DND-41 (cell line): Measurements from ENCODE around the gene GLUD1.

Experiments used
- ATAC-seq: fragments of 200-7000 bp; cut with Tn5 transposase; 3 replicates; pipeline ENCODE4 v1.9.1; 2021; ENCODE audit warnings: low read depth; ENCODE audit not compliant: insufficient read depth
- DNase-seq: peaks from one replicate; pipeline ENCODE4 v3.0.0-alpha.2; 2020
- H2AFZ ChIP-seq: 2 replicates; pipeline ENCODE4 v1.6.0; 2012; ENCODE audit warnings: low read depth, low read length
- H3K27ac ChIP-seq: 2 replicates; pipeline ENCODE4 v1.5.1; 2012; ENCODE audit warnings: low read length, inconsistent platforms
- H3K27me3 ChIP-seq: fragments of 200-600 bp; sonication (generic); 2 replicates; pipeline ENCODE4 v1.6.0; 2012; ENCODE audit warnings: low read length, mild to moderate bottlenecking, inconsistent platforms; ENCODE audit not compliant: insufficient read depth, poor library complexity
- H3K36me3 ChIP-seq: 2 replicates; pipeline ENCODE4 v1.5.1; 2012; ENCODE audit warnings: low read length, inconsistent platforms; ENCODE audit not compliant: insufficient read depth
- H3K4me1 ChIP-seq: 2 replicates; pipeline ENCODE4 v1.5.1; 2012; ENCODE audit warnings: mild to moderate bottlenecking, low read length; ENCODE audit not compliant: insufficient read depth
- H3K4me2 ChIP-seq: 2 replicates; pipeline ENCODE4 v1.6.0; 2012; ENCODE audit warnings: mild to moderate bottlenecking, moderate library complexity, low read length, inconsistent platforms; ENCODE audit not compliant: insufficient read depth
- H3K4me3 ChIP-seq, 2 experiments: fragments of 200-600 bp in 1 of 2; shearing (Covaris generic) in 1 of 2; 2 replicates each; pipeline ENCODE4 v1.5.1; 2012 to 2016; ENCODE audit warnings: inconsistent platforms in 2 of 2, low read length in 2 of 2, mild to moderate bottlenecking in 2 of 2, low read depth in 1 of 2, moderate library complexity in 1 of 2
- H3K79me2 ChIP-seq: 2 replicates; pipeline ENCODE4 v1.6.0; 2012; ENCODE audit warnings: low read length, inconsistent platforms; ENCODE audit not compliant: insufficient read depth
- H3K9ac ChIP-seq: 2 replicates; pipeline ENCODE4 v1.6.0; 2012; ENCODE audit warnings: low read depth, mild to moderate bottlenecking, inconsistent platforms, low read length, moderate library complexity
- H3K9me3 ChIP-seq: 2 replicates; pipeline ENCODE4 v1.5.1; 2012; ENCODE audit warnings: low read length, moderate library complexity, mild to moderate bottlenecking, inconsistent platforms; ENCODE audit not compliant: insufficient read depth, severe bottlenecking
- H4K20me1 ChIP-seq: 2 replicates; pipeline ENCODE4 v1.6.0; 2012; ENCODE audit warnings: low read length; ENCODE audit not compliant: insufficient read depth
- EZH2 ChIP-seq: IDR thresholded peaks from 3 replicates; pipeline ENCODE4 v1.6.1; 2012; ENCODE audit warnings: borderline replicate concordance, low read depth, mild to moderate bottlenecking, moderate library complexity, low read length, inconsistent platforms; ENCODE audit not compliant: severe bottlenecking
- TF ChIP-seq, protein P1 (sequence below): IDR thresholded peaks from 2 replicates; pipeline ENCODE4 v1.5.1; 2012; ENCODE audit warnings: borderline replicate concordance, low read length, moderate library complexity, mild to moderate bottlenecking; ENCODE audit not compliant: poor library complexity, severe bottlenecking; ENCODE audit errors: extremely low read depth

GLUD1 gene

DNA sequence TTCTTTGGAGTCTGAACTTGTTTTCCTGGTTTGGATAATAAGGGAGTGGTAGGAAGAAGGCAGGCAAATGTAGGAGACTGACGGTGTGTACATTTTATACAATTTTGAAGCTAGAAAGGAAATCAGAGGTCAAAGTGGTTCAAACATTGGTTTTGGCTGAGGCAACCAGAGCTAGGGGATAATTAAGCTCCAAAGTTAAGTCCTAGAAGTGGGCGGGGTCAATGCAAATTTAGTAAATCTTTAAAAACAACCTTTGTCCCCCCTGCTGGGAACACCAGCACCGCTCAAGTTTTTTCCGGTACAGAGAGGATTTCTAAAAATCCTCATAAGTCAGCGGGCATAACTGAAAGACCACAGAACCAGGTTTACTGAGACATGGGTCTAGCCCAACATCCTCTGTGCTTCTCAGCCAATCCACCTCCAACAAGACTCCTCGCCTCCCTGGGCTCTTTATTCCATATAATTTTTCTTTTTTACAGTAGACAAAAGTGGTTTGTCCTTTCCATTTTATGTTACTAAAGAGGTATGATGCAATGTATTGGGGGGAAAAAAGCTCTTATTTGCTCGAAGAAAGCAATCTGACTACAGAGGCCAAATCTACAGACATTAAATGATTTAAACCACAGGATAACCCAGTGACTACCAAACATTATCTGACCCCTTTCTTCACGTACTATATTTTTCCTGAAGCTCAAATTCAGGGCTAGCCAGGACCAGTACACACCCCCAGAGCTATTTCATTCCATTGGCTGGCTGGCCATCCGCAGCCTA is 1.6 kb downstream of the GLUD1 start:
- peak overlapping the region; percentile 76 for H3K4me2 ChIP-seq
- no peak overlapping the region for H2AFZ ChIP-seq
- TF ChIP-seq, protein P1, sequence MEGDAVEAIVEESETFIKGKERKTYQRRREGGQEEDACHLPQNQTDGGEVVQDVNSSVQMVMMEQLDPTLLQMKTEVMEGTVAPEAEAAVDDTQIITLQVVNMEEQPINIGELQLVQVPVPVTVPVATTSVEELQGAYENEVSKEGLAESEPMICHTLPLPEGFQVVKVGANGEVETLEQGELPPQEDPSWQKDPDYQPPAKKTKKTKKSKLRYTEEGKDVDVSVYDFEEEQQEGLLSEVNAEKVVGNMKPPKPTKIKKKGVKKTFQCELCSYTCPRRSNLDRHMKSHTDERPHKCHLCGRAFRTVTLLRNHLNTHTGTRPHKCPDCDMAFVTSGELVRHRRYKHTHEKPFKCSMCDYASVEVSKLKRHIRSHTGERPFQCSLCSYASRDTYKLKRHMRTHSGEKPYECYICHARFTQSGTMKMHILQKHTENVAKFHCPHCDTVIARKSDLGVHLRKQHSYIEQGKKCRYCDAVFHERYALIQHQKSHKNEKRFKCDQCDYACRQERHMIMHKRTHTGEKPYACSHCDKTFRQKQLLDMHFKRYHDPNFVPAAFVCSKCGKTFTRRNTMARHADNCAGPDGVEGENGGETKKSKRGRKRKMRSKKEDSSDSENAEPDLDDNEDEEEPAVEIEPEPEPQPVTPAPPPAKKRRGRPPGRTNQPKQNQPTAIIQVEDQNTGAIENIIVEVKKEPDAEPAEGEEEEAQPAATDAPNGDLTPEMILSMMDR, result no peak
- no peak for TF ChIP-seq EZH2
- H4K20me1 ChIP-seq, result peaks cover 31% of the 10 kb centered on the region; the same call in 1 of the 2 replicates
- H3K9ac ChIP-seq, result peak overlapping the region; percentile 90
- peaks cover 84% of the 10 kb centered on the region for H3K79me2 ChIP-seq
- H3K4me1 ChIP-seq, result peaks cover 55% of the 10 kb centered on the region
- ATAC-seq (no peak), DNase-seq (peak; percentile 52)
- H3K27ac ChIP-seq, result peak overlapping the region; percentile 94
- no peaks in the 10 kb centered on the region for H3K9me3 ChIP-seq
- H3K36me3 ChIP-seq, result peaks cover 12% of the 10 kb centered on the region
- H3K27me3 ChIP-seq, result no peaks in the 10 kb centered on the region
- H3K4me3 ChIP-seq, result peak overlapping the region; percentile 33 to 63

DNA sequence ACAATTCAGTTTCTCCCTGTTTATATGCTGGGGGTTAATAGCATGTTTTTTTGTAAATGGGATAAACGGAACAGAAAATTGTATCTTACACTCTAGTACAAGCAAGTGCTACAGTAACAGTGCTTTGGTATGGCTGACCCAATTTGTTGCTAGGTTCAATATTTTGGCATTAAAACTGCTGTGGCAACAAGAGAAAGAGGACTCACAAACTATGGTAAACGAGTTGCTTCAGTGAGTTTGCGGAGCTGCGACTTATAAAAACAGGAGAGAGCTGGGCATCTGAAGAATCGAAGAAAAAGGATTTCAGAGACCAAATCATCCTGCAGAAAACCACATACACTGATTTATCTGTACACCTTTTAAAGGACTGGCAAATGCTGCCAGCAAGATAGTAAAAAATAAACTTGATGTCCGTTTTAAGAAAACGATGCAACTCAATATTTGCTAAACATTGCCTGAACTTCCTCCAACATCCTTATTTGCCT is 2.2 kb downstream of the GLUD1 start:
- Histone ChIP-seq H3K9me3 (no peaks in the 10 kb centered on the region), H3K9ac (peak overlapping the region; percentile 90), H3K79me2 (peaks cover 90% of the 10 kb centered on the region), H3K27ac (peak overlapping the region; percentile 94), H3K27me3 (no peaks in the 10 kb centered on the region), H4K20me1 (peaks cover 38% of the 10 kb centered on the region; the same call in 1 of the 2 replicates), H3K4me2 (peak overlapping the region; percentile 76), H2AFZ (no peak overlapping the region), H3K36me3 (peaks cover 19% of the 10 kb centered on the region), H3K4me3 (peak overlapping the region; percentile 33 to 63; a peak in 3 of 4 replicates), H3K4me1 (peaks cover 61% of the 10 kb centered on the region)
- DNase-seq (no peak), ATAC-seq (no peak)
- no peak for TF ChIP-seq EZH2
- TF ChIP-seq, protein P1, result no peak

DNA sequence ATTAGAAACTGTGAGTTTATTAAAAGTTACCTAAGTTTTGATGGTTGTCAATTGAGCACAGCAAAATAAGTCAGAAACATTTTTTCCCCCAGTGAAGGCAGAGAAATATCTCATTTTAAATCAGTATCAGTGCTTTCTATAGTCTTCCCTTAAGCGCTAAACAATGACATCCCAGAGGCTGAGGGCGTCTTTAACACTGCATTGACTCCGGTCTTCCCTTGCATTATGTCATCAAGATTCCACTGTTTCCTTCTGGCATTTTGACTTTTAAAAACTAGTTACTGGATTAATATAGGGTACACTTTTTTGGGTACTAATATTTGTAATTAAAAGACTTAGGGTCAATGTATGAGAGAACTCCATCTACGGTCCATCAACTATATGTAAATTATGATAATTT is 3.9 kb downstream of the GLUD1 start:
- Histone ChIP-seq H3K27me3 (no peaks in the 10 kb centered on the region), H3K36me3 (peaks cover 26% of the 10 kb centered on the region), H3K4me1 (peaks cover 51% of the 10 kb centered on the region), H3K27ac (no peak overlapping the region), H4K20me1 (peaks cover 48% of the 10 kb centered on the region), H3K9ac (no peak overlapping the region), H2AFZ (no peak overlapping the region), H3K4me2 (peak overlapping the region; percentile 76), H3K79me2 (peaks cover 92% of the 10 kb centered on the region), H3K4me3 (peak overlapping the region in 1 of 2 experiments; percentile 1; a peak in 1 of 4 replicates), H3K9me3 (no peaks in the 10 kb centered on the region)
- ATAC-seq, result no peak
- no peak for DNase-seq
- TF ChIP-seq, protein P1, result no peak
- no peak for TF ChIP-seq EZH2
